Activated CD4-positive, alpha-beta T cell treated with anti-CD3 and anti-CD28 coated beads for 4 hours (primary cell): ENCODE measurements around the gene ZSCAN10.
"Not testable (repeated sequence)": the region's sequence is repeated elsewhere in the genome, so short reads cannot be mapped to it uniquely, and the experiment has no call there.

Experiments used
- DNase-seq, 2 donors: peaks; one replicate each; pipeline ENCODE4 v3.0.0-alpha.2; 2020

ZSCAN10 gene

DNA sequence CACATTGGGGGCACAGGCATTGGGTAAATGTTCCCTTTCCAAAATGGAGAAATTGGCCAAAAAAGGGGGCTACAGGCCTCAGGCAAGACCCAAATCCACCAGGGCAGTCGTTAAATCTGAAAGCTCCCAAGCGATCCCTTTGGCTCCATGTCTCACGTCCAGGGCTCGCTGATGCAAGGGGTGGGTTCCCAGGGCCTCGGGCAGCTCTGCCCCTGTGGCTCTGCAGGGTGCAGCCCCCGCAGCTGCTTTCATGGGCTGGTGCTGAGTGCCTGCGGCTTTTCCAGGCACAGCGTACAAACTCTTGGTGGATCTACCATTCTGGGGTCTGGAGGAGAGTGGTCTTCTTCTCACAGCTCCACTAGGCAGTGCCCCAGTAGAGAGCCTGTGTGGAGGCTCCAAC, 15.7 kb downstream of the ZSCAN10 start:
- DNase-seq: not testable (repeated sequence)

GRCh38 chr16:3081957-3082356, 17.1 kb downstream of the ZSCAN10 start:
- DNase-seq: not testable (repeated sequence)

GRCh38 chr16:3080024-3080423, 19.1 kb downstream of the ZSCAN10 start:
- DNase-seq: no peak

DNA sequence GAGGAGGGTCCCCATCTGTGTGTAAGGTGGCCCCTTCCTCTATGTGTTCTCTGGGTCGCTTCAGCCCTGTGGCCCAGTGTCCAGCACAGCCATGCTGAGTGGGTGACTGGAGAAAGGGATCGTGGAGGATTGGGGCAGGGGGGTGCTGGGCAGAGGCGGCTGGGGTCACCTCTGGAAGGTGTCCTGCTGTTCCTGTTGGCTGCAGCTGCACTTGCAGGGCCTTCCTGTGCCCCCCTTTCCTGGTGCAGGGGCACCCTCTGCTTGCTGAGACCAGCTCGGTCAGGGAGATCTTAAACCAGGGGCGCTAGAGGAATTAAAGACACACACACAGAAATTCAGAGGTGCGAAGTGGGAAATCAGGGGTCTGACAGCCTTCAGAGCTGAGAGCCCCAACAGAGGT, 22.5 kb downstream of the ZSCAN10 start:
- DNase-seq: no peak

- not testable (repeated sequence) for DNase-seq
Observed at GRCh38 chr16:3075946-3076345, 23.1 kb downstream of the ZSCAN10 start.

GRCh38 chr16:3075523-3075915, 23.6 kb downstream of the ZSCAN10 start:
- DNase-seq: no peak

- peak; percentile 61 to 73 for DNase-seq
Observed at GRCh38 chr16:3074860-3075522, 24.1 kb downstream of the ZSCAN10 start.

- no peak for DNase-seq
Observed at GRCh38 chr16:3073448-3073847, 25.6 kb downstream of the ZSCAN10 start.

DNA sequence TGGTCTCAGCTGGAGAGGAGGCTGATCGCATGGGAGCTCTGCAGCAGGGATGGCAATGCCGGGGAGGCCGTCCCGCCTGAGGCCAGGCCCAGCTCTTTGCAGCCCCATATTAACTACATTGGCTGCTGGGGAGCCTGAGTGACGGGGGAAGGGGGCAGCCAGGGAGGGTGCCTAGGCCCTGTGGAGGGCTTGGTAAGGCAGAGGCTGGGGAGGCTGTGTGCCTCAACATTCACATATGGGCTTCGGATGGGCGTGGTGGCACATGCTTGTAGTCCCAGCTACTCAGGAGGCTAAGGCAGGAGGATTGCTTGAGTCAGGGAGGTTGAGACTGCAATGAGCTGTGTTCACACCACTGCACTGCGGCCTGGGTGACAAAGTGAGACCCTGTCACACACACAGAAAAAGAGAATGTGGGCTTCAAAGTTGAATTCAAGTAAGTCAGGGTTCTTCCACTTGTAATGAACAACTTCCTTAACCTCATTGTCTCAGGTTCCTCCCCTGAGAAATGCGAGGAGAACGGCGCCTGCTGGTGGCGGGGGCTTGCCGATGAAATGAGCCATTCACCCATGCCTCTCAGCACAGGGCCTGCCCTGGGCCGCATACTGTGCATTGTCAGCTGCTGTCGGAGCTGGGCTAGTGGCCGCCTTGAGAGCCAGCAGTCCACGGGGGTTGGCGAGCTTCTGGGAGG, 26.4 kb downstream of the ZSCAN10 start:
- not testable (repeated sequence) for DNase-seq

GRCh38 chr16:3072148-3072547, 26.9 kb downstream of the ZSCAN10 start:
- not testable (repeated sequence) for DNase-seq

DNA sequence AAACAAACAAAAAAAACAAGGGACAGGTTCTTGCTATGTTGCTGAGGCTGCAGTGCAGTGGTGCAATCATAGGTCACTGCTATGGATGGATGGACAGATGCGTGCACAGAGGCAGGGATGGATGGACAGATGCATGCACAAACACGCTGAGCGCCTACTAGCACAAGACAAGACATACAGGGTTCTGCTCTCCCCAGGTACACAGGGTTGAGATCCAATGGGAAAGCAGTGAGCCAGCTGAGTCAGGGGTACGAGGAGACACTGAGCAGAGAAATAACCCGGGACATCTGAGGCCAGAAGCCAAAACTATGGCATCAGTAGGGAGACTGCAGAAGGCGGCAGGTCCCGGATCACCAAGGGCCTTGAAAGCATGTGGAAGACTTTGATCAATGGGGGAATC, 27.4 kb downstream of the ZSCAN10 start:
- DNase-seq: no peak

- DNase-seq: no peak
Observed at GRCh38 chr16:3070608-3071111, 28.4 kb downstream of the ZSCAN10 start.

DNA sequence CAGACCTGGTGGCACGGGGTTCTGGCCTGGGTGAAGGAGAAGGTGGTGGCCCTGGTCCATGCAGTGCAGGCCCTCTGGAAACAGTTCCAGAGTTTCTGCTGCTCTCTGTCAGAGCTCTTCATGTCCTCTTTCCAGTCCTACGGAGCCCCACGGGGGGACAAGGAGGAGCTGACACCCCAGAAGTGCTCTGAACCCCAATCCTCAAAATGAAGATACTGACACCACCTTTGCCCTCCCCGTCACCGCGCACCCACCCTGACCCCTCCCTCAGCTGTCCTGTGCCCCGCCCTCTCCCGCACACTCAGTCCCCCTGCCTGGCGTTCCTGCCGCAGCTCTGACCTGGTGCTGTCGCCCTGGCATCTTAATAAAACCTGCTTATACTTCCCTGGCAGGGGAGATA, 29.9 kb downstream of the ZSCAN10 start:
- DNase-seq: not testable (repeated sequence)

GRCh38 chr16:3068487-3068886, 30.6 kb downstream of the ZSCAN10 start:
- no peak for DNase-seq

GRCh38 chr16:3066440-3066748, 32.7 kb downstream of the ZSCAN10 start:
- DNase-seq: no peak

GRCh38 chr16:3065742-3066439, 33.2 kb downstream of the ZSCAN10 start:
- peak in 1 of 2 donors; percentile 22 for DNase-seq

- peak; percentile 71 for DNase-seq
Observed at GRCh38 chr16:3065069-3065741, 33.9 kb downstream of the ZSCAN10 start, which contains the start of gene IL32. Gene IL32 (plus strand): TSS chr16:3065640. CDS start chr16:3065812, 172 bp downstream.

DNA sequence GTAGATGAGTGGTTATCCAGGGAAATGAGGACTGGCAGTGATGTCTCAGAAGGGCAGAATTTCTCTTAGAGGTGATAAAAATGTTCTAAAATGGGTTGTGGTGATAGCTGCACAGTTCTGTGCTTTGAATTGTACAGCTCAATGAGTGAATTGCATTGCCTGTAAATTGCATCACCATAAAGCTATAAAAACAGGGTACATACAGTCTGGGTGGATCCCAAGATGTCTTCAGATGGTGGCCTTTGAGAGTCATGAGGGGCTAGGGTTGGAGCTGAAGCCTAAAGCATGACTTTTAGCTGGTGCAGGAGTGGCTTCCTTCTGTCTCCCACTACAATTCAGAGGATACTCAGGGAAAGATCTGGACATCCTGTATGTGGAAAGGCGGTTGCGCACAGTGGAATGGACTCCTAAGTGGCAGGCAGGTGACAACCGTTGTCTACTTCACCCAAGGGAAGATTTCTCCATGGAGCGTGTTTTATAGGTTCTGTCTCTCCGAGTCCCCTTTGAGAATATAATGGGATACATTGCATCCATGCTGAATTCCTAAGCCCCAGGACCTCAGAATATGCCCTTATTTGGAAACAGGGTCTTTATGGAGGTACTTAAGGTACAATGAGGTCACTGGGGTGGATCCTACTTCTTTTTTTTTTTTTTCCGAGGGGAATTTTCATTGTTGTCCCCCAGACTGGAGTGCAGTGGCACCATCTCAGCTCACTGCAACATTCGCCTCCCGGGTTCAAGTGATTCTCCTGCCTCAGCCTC, 35.3 kb downstream of the ZSCAN10 start:
- no peak for DNase-seq

- no peak for DNase-seq
Observed at GRCh38 chr16:3062553-3062952, 36.5 kb downstream of the ZSCAN10 start.

DNA sequence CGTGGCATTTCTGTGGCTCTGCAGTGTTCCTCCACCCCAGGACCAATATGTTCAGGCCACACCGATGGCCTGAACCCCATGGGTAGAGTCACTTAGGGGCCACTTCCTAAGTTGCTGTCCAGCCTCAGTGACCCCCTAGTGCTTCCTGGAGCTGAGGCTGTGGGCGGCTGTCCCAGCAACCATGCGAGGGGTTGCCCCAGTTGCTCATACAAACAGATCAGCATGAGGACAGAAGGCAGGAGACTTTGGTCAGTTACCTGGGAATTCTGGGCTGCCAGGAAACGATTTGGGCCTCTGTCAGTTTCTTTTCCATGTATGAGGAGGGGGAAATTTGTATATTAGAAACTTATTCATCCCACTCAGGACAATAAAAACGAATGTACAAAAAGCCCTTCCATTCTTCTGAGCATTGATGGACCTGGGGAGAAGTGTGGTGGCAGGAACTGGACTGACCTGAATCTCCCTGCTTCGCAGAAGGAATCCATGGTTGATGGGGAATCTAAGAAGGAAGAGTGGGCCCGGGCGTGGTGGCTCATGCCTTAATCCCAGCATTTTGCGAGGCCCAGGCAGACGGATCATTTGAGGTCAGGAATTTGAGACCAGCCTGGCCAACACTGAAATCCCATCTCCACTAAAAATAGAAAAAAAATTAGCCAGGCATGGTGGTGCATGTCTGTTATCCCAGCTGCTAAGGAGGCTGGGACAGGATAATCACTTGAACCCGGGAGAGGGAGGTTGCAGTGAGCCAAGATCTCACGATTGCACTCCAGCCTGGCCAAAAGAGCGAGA, 38.6 kb downstream of the ZSCAN10 start:
- no peak for DNase-seq

- no peak for DNase-seq
Observed at GRCh38 chr16:3059723-3060242, 39.3 kb downstream of the ZSCAN10 start.
